Loucy (cell line): ENCODE measurements around the gene RAB3GAP1.

Experiments used
- H2AFZ ChIP-seq: fragments of 200-600 bp; sonication (generic); 2 replicates; pipeline ENCODE4 v1.6.0; 2016; ENCODE audit warnings: antibody characterized with exemption, mild to moderate bottlenecking, low read length, moderate library complexity
- H3F3A ChIP-seq: fragments of 200-600 bp; 2 replicates; pipeline ENCODE4 v1.6.0; 2016; ENCODE audit warnings: antibody characterized with exemption, low read depth, mild to moderate bottlenecking
- H3K27me3 ChIP-seq: fragments of 200-600 bp; sonication (generic); 2 replicates; pipeline ENCODE4 v1.6.1; 2014; ENCODE audit warnings: low read length, mild to moderate bottlenecking; ENCODE audit not compliant: insufficient read depth, poor library complexity, severe bottlenecking
- H3K36me3 ChIP-seq: fragments of 200-600 bp; sonication (generic); 2 replicates; pipeline ENCODE4 v1.6.1; 2016; ENCODE audit warnings: low read length; ENCODE audit not compliant: insufficient read depth
- H3K4me1 ChIP-seq: fragments of 200-600 bp; sonication (generic); 2 replicates; pipeline ENCODE4 v1.5.1; 2014; ENCODE audit warnings: low read length, mild to moderate bottlenecking; ENCODE audit not compliant: insufficient read depth, poor library complexity, severe bottlenecking
- H3K4me2 ChIP-seq: fragments of 200-600 bp; sonication (generic); 2 replicates; pipeline ENCODE4 v1.6.0; 2014; ENCODE audit warnings: antibody characterized with exemption, low read length, low read depth, mild to moderate bottlenecking; ENCODE audit not compliant: poor library complexity, severe bottlenecking
- H3K4me3 ChIP-seq: fragments of 200-600 bp; sonication (generic); 2 replicates; pipeline ENCODE4 v1.5.1; 2014; ENCODE audit warnings: low read length, mild to moderate bottlenecking, mixed read lengths; ENCODE audit not compliant: poor library complexity, severe bottlenecking
- H3K79me2 ChIP-seq: fragments of 200-600 bp; sonication (generic); 2 replicates; pipeline ENCODE4 v1.6.1; 2014; ENCODE audit warnings: low read length; ENCODE audit not compliant: insufficient read depth
- H3K9ac ChIP-seq: fragments of 200-600 bp; sonication (generic); 2 replicates; pipeline ENCODE4 v1.6.0; 2014; ENCODE audit warnings: mild to moderate bottlenecking, low read depth, low read length, moderate library complexity; ENCODE audit not compliant: poor library complexity, severe bottlenecking
- H3K9me2 ChIP-seq: fragments of 200-600 bp; sonication (generic); replicated peaks from 2 replicates; pipeline ENCODE4 v1.6.1; 2016; ENCODE audit warnings: low read depth, low read length, mixed read lengths
- H3K9me3 ChIP-seq: fragments of 200-600 bp; sonication (generic); 2 replicates; pipeline ENCODE4 v1.6.1; 2014; ENCODE audit warnings: mild to moderate bottlenecking, antibody characterized with exemption, low read length, low read depth; ENCODE audit not compliant: insufficient read depth
- H4K20me1 ChIP-seq: fragments of 200-600 bp; sonication (generic); 2 replicates; pipeline ENCODE4 v1.6.0; 2014; ENCODE audit warnings: antibody characterized with exemption, low read length, mild to moderate bottlenecking; ENCODE audit not compliant: insufficient read depth, poor library complexity, severe bottlenecking
- CTCF ChIP-seq: fragments of 200-600 bp; sonication (generic); conservative IDR thresholded peaks from 2 replicates; pipeline ENCODE4 v1.5.1; 2014; ENCODE audit warnings: mild to moderate bottlenecking, antibody characterized with exemption, low read length
- EZH2phosphoT487 ChIP-seq: fragments of 200-600 bp; IDR thresholded peaks from 2 replicates; pipeline ENCODE4 v1.6.1; 2018; ENCODE audit warnings: antibody characterized with exemption, mild to moderate bottlenecking, moderate library complexity, borderline replicate concordance

RAB3GAP1 gene

GRCh38 chr2:135094508-135094907 lies 42.4 kb downstream of the RAB3GAP1 start:
- H3K27me3 ChIP-seq = no peaks in the 10 kb centered on the region
- H3F3A ChIP-seq = peaks cover 2% of the 10 kb centered on the region; the same call in 1 of the 2 replicates
- TF ChIP-seq CTCF (no peak), EZH2phosphoT487 (no peak)
- no peaks in the 10 kb centered on the region for H4K20me1 ChIP-seq
- H3K79me2 ChIP-seq = peaks cover 2% of the 10 kb centered on the region; the same call in 1 of the 2 replicates
- H3K4me3 ChIP-seq = no peak overlapping the region
- no peak overlapping the region for H3K9ac ChIP-seq
- no peak overlapping the region for H2AFZ ChIP-seq
- H3K9me3 ChIP-seq = no peaks in the 10 kb centered on the region
- H3K9me2 ChIP-seq = no peaks in the 10 kb centered on the region
- peaks cover 11% of the 10 kb centered on the region for H3K4me1 ChIP-seq
- peaks cover 22% of the 10 kb centered on the region; the same call in 1 of the 2 replicates for H3K36me3 ChIP-seq
- H3K4me2 ChIP-seq = no peak overlapping the region

GRCh38 chr2:135095591-135095990 lies 43.5 kb downstream of the RAB3GAP1 start:
- no peaks in the 10 kb centered on the region for H3K27me3 ChIP-seq
- H4K20me1 ChIP-seq = no peaks in the 10 kb centered on the region
- H3K9me3 ChIP-seq = no peaks in the 10 kb centered on the region
- H2AFZ ChIP-seq = no peak overlapping the region
- H3K79me2 ChIP-seq = no peaks in the 10 kb centered on the region
- peaks cover 2% of the 10 kb centered on the region; the same call in 1 of the 2 replicates for H3F3A ChIP-seq
- TF ChIP-seq CTCF = no peak
- TF ChIP-seq EZH2phosphoT487 = no peak
- H3K9ac ChIP-seq = no peak overlapping the region
- H3K4me1 ChIP-seq = peaks cover 11% of the 10 kb centered on the region
- H3K36me3 ChIP-seq = peaks cover 22% of the 10 kb centered on the region; the same call in 1 of the 2 replicates
- no peak overlapping the region for H3K4me2 ChIP-seq
- no peak overlapping the region for H3K4me3 ChIP-seq
- no peaks in the 10 kb centered on the region for H3K9me2 ChIP-seq

- no peaks in the 10 kb centered on the region for H3K9me2 ChIP-seq
- peaks cover 2% of the 10 kb centered on the region; the same call in 1 of the 2 replicates for H3F3A ChIP-seq
- TF ChIP-seq EZH2phosphoT487 (no peak), CTCF (no peak)
- H3K9ac ChIP-seq = no peak overlapping the region
- no peaks in the 10 kb centered on the region for H3K27me3 ChIP-seq
- H3K79me2 ChIP-seq = no peaks in the 10 kb centered on the region
- H3K4me3 ChIP-seq = no peak overlapping the region
- H4K20me1 ChIP-seq = no peaks in the 10 kb centered on the region
- H2AFZ ChIP-seq = no peak overlapping the region
- H3K4me2 ChIP-seq = no peak overlapping the region
- H3K4me1 ChIP-seq = peaks cover 11% of the 10 kb centered on the region
- peaks cover 22% of the 10 kb centered on the region; the same call in 1 of the 2 replicates for H3K36me3 ChIP-seq
- no peaks in the 10 kb centered on the region for H3K9me3 ChIP-seq
These were observed 44.8 kb downstream of the RAB3GAP1 start for GRCh38 chr2:135096665-135097446.
